GM12878 (cell line): Measurements from ENCODE around the gene SLC39A11. TPM values are rescaled to one million over a fixed set of nuclear protein-coding genes. Genes with fewer than 3 reads are reported as not detected.

Experiments used
- ATAC-seq: fragments of 200-7000 bp; cut with Tn5 transposase; 3 replicates; pipeline ENCODE4 v1.9.1; 2020; ENCODE audit warnings: mild to moderate bottlenecking, moderate library complexity
- BruUV-seq: library from RNA; stranded (reverse); fragments of 400-500 nt; replicated peaks from 2 replicates; lab custom pipeline; 2021; lab: Mats Ljungman, UMichigan
- CTCF ChIA-PET: fragments of 300-600 bp; sonication (Branson Sonifier 250); formaldehyde crosslinking; extraction: SDS; loops from one replicate; lab custom pipeline; 2021; ENCODE audit warnings: inconsistent platforms; lab: Yijun Ruan, JAX
- POLR2A ChIA-PET: fragments of 350-600 bp; formaldehyde crosslinking; extraction: SDS; loops from one replicate; lab custom pipeline; 2021; ENCODE audit warnings: inconsistent platforms; lab: Charles Lee
- RAD21 ChIA-PET: fragments of 300-600 bp; sonication (Branson Sonifier 250); formaldehyde crosslinking; loops from one replicate; lab custom pipeline; 2023; ENCODE audit warnings: antibody characterized with exemption; ENCODE audit not compliant: unreplicated experiment; lab: Charles Lee
- SMC1A ChIA-PET: fragments of 300-600 bp; sonication (Branson Sonifier 250); formaldehyde crosslinking; loops from one replicate; lab custom pipeline; 2023; ENCODE audit not compliant: unreplicated experiment, uncharacterized antibody; lab: Charles Lee
- DNase-seq: peaks from one replicate; pipeline ENCODE4 v3.0.0-alpha.2; 2011; ENCODE audit warnings: low read depth, low spot score
- FAIRE-seq: peaks from 3 replicates; lab custom pipeline; 2011; peaks lifted over from hg19 to GRCh38; lab: Jason Lieb, UNC
- H2AFZ ChIP-seq: 2 replicates; pipeline ENCODE4 v1.6.0; 2011; ENCODE audit warnings: low read depth, low read length, control low read depth; ENCODE audit not compliant: control insufficient read depth
- H3K27ac ChIP-seq: 2 replicates; pipeline ENCODE4 v1.5.1; 2011; ENCODE audit warnings: control low read depth; ENCODE audit not compliant: control insufficient read depth, insufficient read depth
- H3K27me3 ChIP-seq, 2 experiments: replicated peaks in 1 of 2; 2 replicates each; pipeline versions ENCODE4 v1.6.0 to v1.6.1; 2011; ENCODE audit warnings: low read length in 1 of 2; ENCODE audit not compliant: control insufficient read depth in 2 of 2, insufficient read depth in 2 of 2
- H3K36me3 ChIP-seq, 2 experiments: 2 replicates each; pipeline ENCODE4 v1.5.1; 2011; ENCODE audit warnings: low read length in 1 of 2; ENCODE audit not compliant: control insufficient read depth in 2 of 2, insufficient read depth in 2 of 2
- H3K4me1 ChIP-seq: 2 replicates; pipeline ENCODE4 v1.6.1; 2011; ENCODE audit warnings: mild to moderate bottlenecking, low read length, moderate library complexity, mixed read lengths; ENCODE audit not compliant: control insufficient read depth, insufficient read depth
- H3K4me2 ChIP-seq: 2 replicates; pipeline ENCODE4 v1.6.0; 2011; ENCODE audit warnings: control low read depth; ENCODE audit not compliant: control insufficient read depth, insufficient read depth
- H3K4me3 ChIP-seq: fragments of 200-600 bp; sonication (generic); 2 replicates; pipeline ENCODE4 v1.5.1; 2016
- H3K79me2 ChIP-seq: 2 replicates; pipeline ENCODE4 v1.6.0; 2011; ENCODE audit warnings: low read length; ENCODE audit not compliant: control insufficient read depth, insufficient read depth
- H3K9ac ChIP-seq: 2 replicates; pipeline ENCODE4 v1.8.0; 2011; ENCODE audit warnings: low read length, control low read depth, mixed read lengths; ENCODE audit not compliant: control insufficient read depth, insufficient read depth
- H3K9me3 ChIP-seq: replicated peaks from 3 replicates; pipeline ENCODE4 v1.5.1; 2011; ENCODE audit warnings: mild to moderate bottlenecking, low read length; ENCODE audit not compliant: control insufficient read depth, insufficient read depth
- H4K20me1 ChIP-seq: 2 replicates; pipeline ENCODE4 v1.6.0; 2011; ENCODE audit not compliant: control insufficient read depth, insufficient read depth
- RB1 ChIP-seq: fragments of 450-650 bp; formaldehyde crosslinking; IDR thresholded peaks from 2 replicates; pipeline ENCODE4 v1.6.1; 2017; ENCODE audit warnings: mild to moderate bottlenecking, borderline replicate concordance
- SMAD1 ChIP-seq: fragments of 450-650 bp; IDR thresholded peaks from 2 replicates; pipeline ENCODE4 v1.6.1; 2018; ENCODE audit warnings: mild to moderate bottlenecking, low read depth; ENCODE audit not compliant: partially characterized antibody
- SUZ12 ChIP-seq: fragments of 200-600 bp; sonication (generic); IDR thresholded peaks from one replicate; pipeline ENCODE4 v1.6.1; 2018; ENCODE audit warnings: antibody characterized with exemption, mild to moderate bottlenecking; ENCODE audit not compliant: unreplicated experiment
- WGBS: methylation state at CpG from one replicate; pipeline ENCODE4 v1.1.6; 2016; ENCODE audit warnings: low lambda C conversion rate; ENCODE audit not compliant: insufficient replicate concordance, insufficient coverage; ENCODE audit errors: missing lambda C conversion rate; 5-methylcytosine and 5-hydroxymethylcytosine counted together
- in situ Hi-C: fragments of 300-500 bp; cut with MboI; formaldehyde crosslinking; loops from 9 replicates; pipeline ENCODE4 v1.14.3; 2018; ENCODE audit warnings: mixed read lengths
- intact Hi-C: fragments of 100-400 bp; cut with micrococcal nuclease; formaldehyde crosslinking; loops from one replicate; pipeline ENCODE4 v1.14.2; 2022; ENCODE audit not compliant: unreplicated experiment
- polyA plus RNA-seq, 11 experiments: library from polyadenylated mRNA; depleted of rRNA in 4 of 11; unstranded in 6 of 11; stranded (reverse) in 5 of 11; fragments of >200 nt; fragmentation: Nextera tagmentation in 4 of 11; fragmentation: Illumina TruSeq in 1 of 11; extraction: Ambion mirVana in 4 of 11; extraction: Trizol in 1 of 11; gene quantifications; 1 replicate in 1 of 11; 2 replicates in 10 of 11; pipeline versions ENCODE4 v1.2.1 to v1.2.3, GENCODE V29; 2011 to 2016; ENCODE audit warnings: inconsistent platforms in 2 of 11, missing spikeins in 2 of 11, low read depth in 1 of 11
- total RNA-seq, 4 experiments: library from RNA; depleted of rRNA in 3 of 4; stranded (reverse); fragments of >200 nt in 3 of 4; fragmentation: Illumina TruSeq in 1 of 4; extraction: Trizol in 1 of 4; gene quantifications; 2 replicates each; pipeline versions ENCODE4 v1.2.1 to v1.2.3, GENCODE V29; 2013 to 2021
- TF ChIP-seq, protein P1 (sequence below): fragments of 450-650 bp; formaldehyde crosslinking; IDR thresholded peaks from 2 replicates; pipeline ENCODE4 v1.4.0; 2020; ENCODE audit warnings: mild to moderate bottlenecking, moderate library complexity

Gene SLC39A11
- total and polyA plus RNA-seq, 10 of the 15 experiments (the other 5 are each of a cell fraction or from before 2014, with no cell fraction given): 8.6 to 23.8 (median 14.0) TPM

DNA sequence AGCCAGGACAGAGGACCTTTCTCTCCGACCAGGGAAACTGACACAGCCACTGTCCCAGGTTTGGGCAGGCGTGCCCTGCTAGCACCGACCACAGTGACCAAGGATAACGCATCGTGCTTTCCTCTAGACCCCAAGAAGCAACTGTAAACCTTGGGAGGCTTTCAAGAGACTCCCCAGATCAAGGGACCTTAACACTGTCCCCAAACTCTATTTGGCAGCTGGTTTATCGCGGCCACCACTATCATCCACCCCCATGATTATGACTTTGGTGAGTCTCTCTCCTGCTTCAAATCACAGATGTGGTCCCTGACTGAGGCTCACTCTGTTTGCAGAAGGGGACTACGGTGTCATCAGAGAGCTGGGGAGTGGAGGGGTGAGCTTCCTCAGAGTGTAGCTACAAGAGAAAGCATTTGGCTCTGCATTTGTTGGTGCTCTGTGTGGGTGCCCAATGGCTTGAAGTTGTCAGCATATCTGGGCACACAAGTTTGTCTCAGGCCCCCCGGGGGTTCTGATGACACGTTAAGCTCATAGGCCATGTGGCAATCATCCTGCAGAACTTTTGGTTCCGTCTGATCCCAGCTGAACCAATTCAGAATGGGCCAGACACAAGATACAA, 408.0 kb downstream of the SLC39A11 start:
- SMC1A ChIA-PET: no interaction called here
- 62% methylated on average over 11 of the region's 11 CpGs for WGBS
- Histone ChIP-seq H3K9me3 (no peaks in the 10 kb centered on the region), H3K4me3 (no peak overlapping the region), H3K79me2 (no peaks in the 10 kb centered on the region), H3K27ac (no peak overlapping the region), H3K27me3 (no peaks in the 10 kb centered on the region), H4K20me1 (no peaks in the 10 kb centered on the region), H3K4me1 (no peaks in the 10 kb centered on the region), H3K9ac (no peak overlapping the region), H3K36me3 (no peaks in the 10 kb centered on the region), H2AFZ (no peak overlapping the region), H3K4me2 (no peak overlapping the region)
- no peak for FAIRE-seq
- TF ChIP-seq, protein P1, sequence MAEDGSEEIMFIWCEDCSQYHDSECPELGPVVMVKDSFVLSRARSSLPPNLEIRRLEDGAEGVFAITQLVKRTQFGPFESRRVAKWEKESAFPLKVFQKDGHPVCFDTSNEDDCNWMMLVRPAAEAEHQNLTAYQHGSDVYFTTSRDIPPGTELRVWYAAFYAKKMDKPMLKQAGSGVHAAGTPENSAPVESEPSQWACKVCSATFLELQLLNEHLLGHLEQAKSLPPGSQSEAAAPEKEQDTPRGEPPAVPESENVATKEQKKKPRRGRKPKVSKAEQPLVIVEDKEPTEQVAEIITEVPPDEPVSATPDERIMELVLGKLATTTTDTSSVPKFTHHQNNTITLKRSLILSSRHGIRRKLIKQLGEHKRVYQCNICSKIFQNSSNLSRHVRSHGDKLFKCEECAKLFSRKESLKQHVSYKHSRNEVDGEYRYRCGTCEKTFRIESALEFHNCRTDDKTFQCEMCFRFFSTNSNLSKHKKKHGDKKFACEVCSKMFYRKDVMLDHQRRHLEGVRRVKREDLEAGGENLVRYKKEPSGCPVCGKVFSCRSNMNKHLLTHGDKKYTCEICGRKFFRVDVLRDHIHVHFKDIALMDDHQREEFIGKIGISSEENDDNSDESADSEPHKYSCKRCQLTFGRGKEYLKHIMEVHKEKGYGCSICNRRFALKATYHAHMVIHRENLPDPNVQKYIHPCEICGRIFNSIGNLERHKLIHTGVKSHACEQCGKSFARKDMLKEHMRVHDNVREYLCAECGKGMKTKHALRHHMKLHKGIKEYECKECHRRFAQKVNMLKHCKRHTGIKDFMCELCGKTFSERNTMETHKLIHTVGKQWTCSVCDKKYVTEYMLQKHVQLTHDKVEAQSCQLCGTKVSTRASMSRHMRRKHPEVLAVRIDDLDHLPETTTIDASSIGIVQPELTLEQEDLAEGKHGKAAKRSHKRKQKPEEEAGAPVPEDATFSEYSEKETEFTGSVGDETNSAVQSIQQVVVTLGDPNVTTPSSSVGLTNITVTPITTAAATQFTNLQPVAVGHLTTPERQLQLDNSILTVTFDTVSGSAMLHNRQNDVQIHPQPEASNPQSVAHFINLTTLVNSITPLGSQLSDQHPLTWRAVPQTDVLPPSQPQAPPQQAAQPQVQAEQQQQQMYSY: no peak
- TF ChIP-seq RB1: no peak
- TF ChIP-seq SUZ12: no peak
- TF ChIP-seq SMAD1: no peak
- RAD21 ChIA-PET: interaction anchor here (2.6 kb wide), 1 partner anchor 127 kb away, joined by 11 read pairs; no protein-coding TSS in a partner anchor
- CTCF ChIA-PET: interaction anchor here (0.7 to 2.2 kb wide), 3 partner anchors 41 to 128 kb away, joined by 3 to 7 read pairs (median 6); no protein-coding TSS in a partner anchor
- POLR2A ChIA-PET: no interaction called here
- intact Hi-C loops: no loop called here
- in situ Hi-C loops: no loop called here
- BruUV-seq: no TSS peak
- no peak for DNase-seq
- ATAC-seq: no peak
